K562 (cell line): ENCODE measurements around the gene GNG3. TPM values are rescaled to one million over a fixed set of nuclear protein-coding genes. Genes with fewer than 3 reads are reported as not detected.

Source experiments
- ATF7 ChIP-seq: fragments of 450-650 bp; IDR thresholded peaks from 2 replicates; pipeline ENCODE4 v1.7.1; 2014; ENCODE audit warnings: mild to moderate bottlenecking, moderate library complexity
- BACH1 ChIP-seq: fragments of 200-800 bp; sonication (Bioruptor generic); IDR thresholded peaks from 2 replicates; pipeline ENCODE4 v1.6.1; 2016; ENCODE audit warnings: missing genetic modification characterization, missing compliant biosample characterization
- CHD2 ChIP-seq: IDR thresholded peaks from 2 replicates; pipeline ENCODE4 v1.6.1; 2011; ENCODE audit warnings: low read depth, low read length
- DNMT1 ChIP-seq: fragments of 450-650 bp; IDR thresholded peaks from 2 replicates; pipeline ENCODE4 v1.6.1; 2016; ENCODE audit warnings: antibody characterized with exemption, mild to moderate bottlenecking
- KDM1A ChIP-seq, 2 experiments: fragments of 450-650 bp; IDR thresholded peaks; 2 replicates each; pipeline ENCODE4 v1.6.1; 2016; ENCODE audit warnings: mild to moderate bottlenecking in 2 of 2
- SMARCE1 ChIP-seq: fragments of 450-650 bp; IDR thresholded peaks from 2 replicates; pipeline ENCODE4 v1.7.1; 2016; ENCODE audit warnings: mild to moderate bottlenecking
- SRSF3 ChIP-seq: fragments of 200-400 bp; formaldehyde crosslinking; IDR thresholded peaks from 2 replicates; pipeline ENCODE4 v1.6.1; 2016; ENCODE audit warnings: mild to moderate bottlenecking, low read length, moderate library complexity; ENCODE audit not compliant: insufficient read depth
- STAG1 ChIP-seq: sonication (generic); formaldehyde crosslinking; IDR thresholded peaks from 2 replicates; pipeline ENCODE4 v1.5.0; 2020; ENCODE audit warnings: missing genetic modification reagents, borderline replicate concordance
- ZFPM2 ChIP-seq: fragments of 250-450 bp; sonication (Bioruptor Pico); IDR thresholded peaks from 2 replicates; pipeline ENCODE4 v1.5.1; 2022; ENCODE audit warnings: mild to moderate bottlenecking
- ZNF384 ChIP-seq: IDR thresholded peaks from 2 replicates; pipeline ENCODE4 v1.6.1; 2012; ENCODE audit warnings: low read depth, low read length, improper control_type of control experiment
- ZNF436 ChIP-seq: fragments of 250-450, 450-650 bp; sonication (Bioruptor Pico); formaldehyde crosslinking; IDR thresholded peaks from 2 replicates; pipeline ENCODE4 v1.7.0; 2020; ENCODE audit warnings: mild to moderate bottlenecking
- polyA plus RNA-seq, 8 experiments: library from polyadenylated mRNA; depleted of rRNA in 4 of 8; stranded (reverse) in 5 of 8; unstranded in 3 of 8; fragments of >200 nt; fragmentation: Nextera tagmentation in 2 of 8; fragmentation: Illumina TruSeq in 1 of 8; extraction: Ambion mirVana in 2 of 8; extraction: Trizol in 1 of 8; gene quantifications; 2 replicates each; pipeline versions ENCODE4 v1.2.1 to v1.2.3, GENCODE V29; 2011 to 2014; ENCODE audit warnings: inconsistent platforms in 1 of 8, missing spikeins in 1 of 8
- total RNA-seq, 7 experiments: library from RNA; depleted of rRNA in 6 of 7; stranded (reverse); fragments of >200 nt in 6 of 7; fragmentation: Illumina TruSeq in 2 of 7; extraction: Trizol in 2 of 7; gene quantifications; 2 replicates each; pipeline versions ENCODE4 v1.2.1 to v1.2.3, GENCODE V29; 2011 to 2021; ENCODE audit warnings: low replicate concordance in 1 of 7
- TF ChIP-seq, protein P1 (sequence below): fragments of 450-650 bp; IDR thresholded peaks from 2 replicates; pipeline ENCODE4 v1.6.1; 2016; ENCODE audit warnings: mild to moderate bottlenecking, moderate library complexity
- TF ChIP-seq, protein P2 (sequence below): conservative IDR thresholded peaks from 2 replicates; pipeline ENCODE4 v1.6.1; 2011; ENCODE audit warnings: low read depth, mild to moderate bottlenecking, low read length; ENCODE audit not compliant: control insufficient read depth
- TF ChIP-seq, protein P3 (sequence below): fragments of 250-450 bp; sonication (Bioruptor Pico); IDR thresholded peaks from 2 replicates; pipeline ENCODE4 v1.8.0; 2022; ENCODE audit warnings: inconsistent platforms, mild to moderate bottlenecking, moderate library complexity, borderline replicate concordance

The GNG3 gene
- total and polyA plus RNA-seq, 9 of the 15 experiments (the other 6 are each of a cell fraction or from before 2014, with no cell fraction given), result 0.07 TPM; not detected in 8

DNA sequence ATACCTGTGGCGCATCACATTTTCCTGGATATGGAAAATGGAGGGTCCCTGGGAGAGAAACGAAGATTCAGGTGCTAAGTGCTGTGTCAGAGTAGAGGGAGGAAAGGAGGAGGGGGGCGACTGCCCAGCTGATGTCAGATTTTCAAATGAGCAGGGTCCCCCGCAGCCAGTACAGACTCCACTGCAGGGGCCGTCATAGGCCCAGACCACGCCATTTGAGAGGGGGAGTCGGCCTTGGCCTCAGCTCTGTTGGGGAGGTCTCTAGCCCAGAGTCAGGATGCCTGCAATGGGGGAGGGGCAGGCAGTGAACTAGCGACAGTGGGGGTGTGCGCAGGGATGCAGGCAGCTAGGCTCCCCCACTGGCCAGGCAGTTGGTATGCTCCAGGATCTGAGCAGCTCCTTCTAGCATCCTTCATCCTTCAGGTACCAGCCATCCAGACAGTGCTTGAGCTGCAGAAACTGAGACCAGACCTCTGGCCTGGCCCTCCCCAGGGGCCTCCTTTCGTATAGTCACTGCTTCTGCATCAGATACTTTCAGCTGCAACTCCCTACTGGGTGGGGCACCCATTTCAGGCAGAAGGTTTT, at the start of gene GNG3, which contains the start of gene BSCL2 (continued):
- TF ChIP-seq, protein P1, sequence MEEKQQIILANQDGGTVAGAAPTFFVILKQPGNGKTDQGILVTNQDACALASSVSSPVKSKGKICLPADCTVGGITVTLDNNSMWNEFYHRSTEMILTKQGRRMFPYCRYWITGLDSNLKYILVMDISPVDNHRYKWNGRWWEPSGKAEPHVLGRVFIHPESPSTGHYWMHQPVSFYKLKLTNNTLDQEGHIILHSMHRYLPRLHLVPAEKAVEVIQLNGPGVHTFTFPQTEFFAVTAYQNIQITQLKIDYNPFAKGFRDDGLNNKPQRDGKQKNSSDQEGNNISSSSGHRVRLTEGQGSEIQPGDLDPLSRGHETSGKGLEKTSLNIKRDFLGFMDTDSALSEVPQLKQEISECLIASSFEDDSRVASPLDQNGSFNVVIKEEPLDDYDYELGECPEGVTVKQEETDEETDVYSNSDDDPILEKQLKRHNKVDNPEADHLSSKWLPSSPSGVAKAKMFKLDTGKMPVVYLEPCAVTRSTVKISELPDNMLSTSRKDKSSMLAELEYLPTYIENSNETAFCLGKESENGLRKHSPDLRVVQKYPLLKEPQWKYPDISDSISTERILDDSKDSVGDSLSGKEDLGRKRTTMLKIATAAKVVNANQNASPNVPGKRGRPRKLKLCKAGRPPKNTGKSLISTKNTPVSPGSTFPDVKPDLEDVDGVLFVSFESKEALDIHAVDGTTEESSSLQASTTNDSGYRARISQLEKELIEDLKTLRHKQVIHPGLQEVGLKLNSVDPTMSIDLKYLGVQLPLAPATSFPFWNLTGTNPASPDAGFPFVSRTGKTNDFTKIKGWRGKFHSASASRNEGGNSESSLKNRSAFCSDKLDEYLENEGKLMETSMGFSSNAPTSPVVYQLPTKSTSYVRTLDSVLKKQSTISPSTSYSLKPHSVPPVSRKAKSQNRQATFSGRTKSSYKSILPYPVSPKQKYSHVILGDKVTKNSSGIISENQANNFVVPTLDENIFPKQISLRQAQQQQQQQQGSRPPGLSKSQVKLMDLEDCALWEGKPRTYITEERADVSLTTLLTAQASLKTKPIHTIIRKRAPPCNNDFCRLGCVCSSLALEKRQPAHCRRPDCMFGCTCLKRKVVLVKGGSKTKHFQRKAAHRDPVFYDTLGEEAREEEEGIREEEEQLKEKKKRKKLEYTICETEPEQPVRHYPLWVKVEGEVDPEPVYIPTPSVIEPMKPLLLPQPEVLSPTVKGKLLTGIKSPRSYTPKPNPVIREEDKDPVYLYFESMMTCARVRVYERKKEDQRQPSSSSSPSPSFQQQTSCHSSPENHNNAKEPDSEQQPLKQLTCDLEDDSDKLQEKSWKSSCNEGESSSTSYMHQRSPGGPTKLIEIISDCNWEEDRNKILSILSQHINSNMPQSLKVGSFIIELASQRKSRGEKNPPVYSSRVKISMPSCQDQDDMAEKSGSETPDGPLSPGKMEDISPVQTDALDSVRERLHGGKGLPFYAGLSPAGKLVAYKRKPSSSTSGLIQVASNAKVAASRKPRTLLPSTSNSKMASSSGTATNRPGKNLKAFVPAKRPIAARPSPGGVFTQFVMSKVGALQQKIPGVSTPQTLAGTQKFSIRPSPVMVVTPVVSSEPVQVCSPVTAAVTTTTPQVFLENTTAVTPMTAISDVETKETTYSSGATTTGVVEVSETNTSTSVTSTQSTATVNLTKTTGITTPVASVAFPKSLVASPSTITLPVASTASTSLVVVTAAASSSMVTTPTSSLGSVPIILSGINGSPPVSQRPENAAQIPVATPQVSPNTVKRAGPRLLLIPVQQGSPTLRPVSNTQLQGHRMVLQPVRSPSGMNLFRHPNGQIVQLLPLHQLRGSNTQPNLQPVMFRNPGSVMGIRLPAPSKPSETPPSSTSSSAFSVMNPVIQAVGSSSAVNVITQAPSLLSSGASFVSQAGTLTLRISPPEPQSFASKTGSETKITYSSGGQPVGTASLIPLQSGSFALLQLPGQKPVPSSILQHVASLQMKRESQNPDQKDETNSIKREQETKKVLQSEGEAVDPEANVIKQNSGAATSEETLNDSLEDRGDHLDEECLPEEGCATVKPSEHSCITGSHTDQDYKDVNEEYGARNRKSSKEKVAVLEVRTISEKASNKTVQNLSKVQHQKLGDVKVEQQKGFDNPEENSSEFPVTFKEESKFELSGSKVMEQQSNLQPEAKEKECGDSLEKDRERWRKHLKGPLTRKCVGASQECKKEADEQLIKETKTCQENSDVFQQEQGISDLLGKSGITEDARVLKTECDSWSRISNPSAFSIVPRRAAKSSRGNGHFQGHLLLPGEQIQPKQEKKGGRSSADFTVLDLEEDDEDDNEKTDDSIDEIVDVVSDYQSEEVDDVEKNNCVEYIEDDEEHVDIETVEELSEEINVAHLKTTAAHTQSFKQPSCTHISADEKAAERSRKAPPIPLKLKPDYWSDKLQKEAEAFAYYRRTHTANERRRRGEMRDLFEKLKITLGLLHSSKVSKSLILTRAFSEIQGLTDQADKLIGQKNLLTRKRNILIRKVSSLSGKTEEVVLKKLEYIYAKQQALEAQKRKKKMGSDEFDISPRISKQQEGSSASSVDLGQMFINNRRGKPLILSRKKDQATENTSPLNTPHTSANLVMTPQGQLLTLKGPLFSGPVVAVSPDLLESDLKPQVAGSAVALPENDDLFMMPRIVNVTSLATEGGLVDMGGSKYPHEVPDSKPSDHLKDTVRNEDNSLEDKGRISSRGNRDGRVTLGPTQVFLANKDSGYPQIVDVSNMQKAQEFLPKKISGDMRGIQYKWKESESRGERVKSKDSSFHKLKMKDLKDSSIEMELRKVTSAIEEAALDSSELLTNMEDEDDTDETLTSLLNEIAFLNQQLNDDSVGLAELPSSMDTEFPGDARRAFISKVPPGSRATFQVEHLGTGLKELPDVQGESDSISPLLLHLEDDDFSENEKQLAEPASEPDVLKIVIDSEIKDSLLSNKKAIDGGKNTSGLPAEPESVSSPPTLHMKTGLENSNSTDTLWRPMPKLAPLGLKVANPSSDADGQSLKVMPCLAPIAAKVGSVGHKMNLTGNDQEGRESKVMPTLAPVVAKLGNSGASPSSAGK, result no peak
- TF ChIP-seq ZFPM2 (CRISPR knock-in tag) (no peak), ATF7 (peak; percentile 96), STAG1 (CRISPR knock-in tag) (no peak), SMARCE1 (0 out of 2 replicates have a peak, but pooled peaks have one; percentile 15), BACH1 (no peak), SRSF3 (no peak), ZNF384 (no peak), DNMT1 (no peak), KDM1A (IDR thresholded peaks at IDR 0.05) (peak; percentile 33 to 68; a peak in 1 of 4 replicates), ZNF436 (CRISPR knock-in tag) (no peak), CHD2 (peak; percentile 49; the same call in 1 of the 2 replicates)
- TF ChIP-seq, protein P2, sequence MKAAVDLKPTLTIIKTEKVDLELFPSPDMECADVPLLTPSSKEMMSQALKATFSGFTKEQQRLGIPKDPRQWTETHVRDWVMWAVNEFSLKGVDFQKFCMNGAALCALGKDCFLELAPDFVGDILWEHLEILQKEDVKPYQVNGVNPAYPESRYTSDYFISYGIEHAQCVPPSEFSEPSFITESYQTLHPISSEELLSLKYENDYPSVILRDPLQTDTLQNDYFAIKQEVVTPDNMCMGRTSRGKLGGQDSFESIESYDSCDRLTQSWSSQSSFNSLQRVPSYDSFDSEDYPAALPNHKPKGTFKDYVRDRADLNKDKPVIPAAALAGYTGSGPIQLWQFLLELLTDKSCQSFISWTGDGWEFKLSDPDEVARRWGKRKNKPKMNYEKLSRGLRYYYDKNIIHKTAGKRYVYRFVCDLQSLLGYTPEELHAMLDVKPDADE, result no peak
- TF ChIP-seq, protein P3, sequence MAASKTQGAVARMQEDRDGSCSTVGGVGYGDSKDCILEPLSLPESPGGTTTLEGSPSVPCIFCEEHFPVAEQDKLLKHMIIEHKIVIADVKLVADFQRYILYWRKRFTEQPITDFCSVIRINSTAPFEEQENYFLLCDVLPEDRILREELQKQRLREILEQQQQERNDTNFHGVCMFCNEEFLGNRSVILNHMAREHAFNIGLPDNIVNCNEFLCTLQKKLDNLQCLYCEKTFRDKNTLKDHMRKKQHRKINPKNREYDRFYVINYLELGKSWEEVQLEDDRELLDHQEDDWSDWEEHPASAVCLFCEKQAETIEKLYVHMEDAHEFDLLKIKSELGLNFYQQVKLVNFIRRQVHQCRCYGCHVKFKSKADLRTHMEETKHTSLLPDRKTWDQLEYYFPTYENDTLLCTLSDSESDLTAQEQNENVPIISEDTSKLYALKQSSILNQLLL, result no peak
